Adrenal gland (tissue), 5 donors: ENCODE results near the gene TOLLIP.

ENCODE experiments used
- POLR2A ChIP-seq, 2 donors: fragments of 450-650 bp; IDR thresholded peaks; one replicate each; pipeline ENCODE4 v1.6.1; 2017; ENCODE audit warnings: antibody characterized with exemption in 2 of 2, mild to moderate bottlenecking in 2 of 2, moderate library complexity in 1 of 2
- TF ChIP-seq, protein P1 (sequence below), 6 experiments: fragments of 450-650 bp in 4 of 6; fragments of 200-600 bp in 2 of 6; sonication (generic) in 1 of 6; IDR thresholded peaks; 1 replicate in 5 of 6; 2 replicates in 1 of 6; pipeline versions ENCODE4 v1.5.1 to v1.8.0; 2016 to 2021; ENCODE audit warnings: antibody characterized with exemption in 6 of 6, mild to moderate bottlenecking in 2 of 6, moderate library complexity in 1 of 6
- donor health status: DM: no; HTN: no; CAD: no.

DNA sequence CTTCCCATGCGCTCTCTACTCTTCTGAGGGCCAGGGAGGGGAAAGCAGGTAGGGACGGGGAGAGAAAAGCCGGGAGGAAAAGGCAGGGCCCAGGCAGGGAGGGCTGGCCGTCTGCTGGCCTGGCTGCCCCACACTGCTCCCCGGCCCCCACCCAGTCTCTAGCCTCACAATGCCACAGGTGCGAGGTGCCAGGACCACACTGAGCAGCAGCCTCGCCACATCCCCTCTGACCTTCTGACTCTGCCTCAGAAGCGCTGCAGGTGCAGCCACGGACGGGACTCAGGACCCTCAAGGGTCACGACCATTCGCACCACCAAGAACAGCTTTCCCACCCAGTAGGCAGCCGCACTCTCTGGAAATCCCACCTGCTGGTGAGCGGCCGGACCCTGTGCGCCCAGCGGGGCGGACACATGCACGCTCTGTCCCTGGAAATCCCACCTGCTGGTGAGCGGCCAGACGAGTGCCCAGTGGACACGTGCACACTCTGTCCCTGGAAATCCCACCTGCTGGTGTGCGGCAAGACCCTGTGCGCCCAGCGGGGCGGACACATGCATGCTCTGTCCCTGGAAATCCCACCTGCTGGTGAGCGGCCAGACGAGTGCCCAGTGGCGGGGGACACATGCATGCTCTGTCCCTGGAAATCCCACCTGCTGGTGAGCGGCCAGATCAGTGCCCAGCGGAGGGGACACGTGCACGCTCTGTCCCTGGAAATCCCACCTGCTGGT, 20.1 kb downstream of the TOLLIP start:
- TF ChIP-seq, protein P1, sequence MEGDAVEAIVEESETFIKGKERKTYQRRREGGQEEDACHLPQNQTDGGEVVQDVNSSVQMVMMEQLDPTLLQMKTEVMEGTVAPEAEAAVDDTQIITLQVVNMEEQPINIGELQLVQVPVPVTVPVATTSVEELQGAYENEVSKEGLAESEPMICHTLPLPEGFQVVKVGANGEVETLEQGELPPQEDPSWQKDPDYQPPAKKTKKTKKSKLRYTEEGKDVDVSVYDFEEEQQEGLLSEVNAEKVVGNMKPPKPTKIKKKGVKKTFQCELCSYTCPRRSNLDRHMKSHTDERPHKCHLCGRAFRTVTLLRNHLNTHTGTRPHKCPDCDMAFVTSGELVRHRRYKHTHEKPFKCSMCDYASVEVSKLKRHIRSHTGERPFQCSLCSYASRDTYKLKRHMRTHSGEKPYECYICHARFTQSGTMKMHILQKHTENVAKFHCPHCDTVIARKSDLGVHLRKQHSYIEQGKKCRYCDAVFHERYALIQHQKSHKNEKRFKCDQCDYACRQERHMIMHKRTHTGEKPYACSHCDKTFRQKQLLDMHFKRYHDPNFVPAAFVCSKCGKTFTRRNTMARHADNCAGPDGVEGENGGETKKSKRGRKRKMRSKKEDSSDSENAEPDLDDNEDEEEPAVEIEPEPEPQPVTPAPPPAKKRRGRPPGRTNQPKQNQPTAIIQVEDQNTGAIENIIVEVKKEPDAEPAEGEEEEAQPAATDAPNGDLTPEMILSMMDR (IDR thresholded peaks at IDR 0.05) = no peak
- no peak for TF ChIP-seq POLR2A (IDR thresholded peaks at IDR 0.05)
